Measurements from ENCODE around the gene DOC2B. TPM values are rescaled to one million over a fixed set of nuclear protein-coding genes. Genes with fewer than 3 reads are reported as not detected.

DOC2B gene
- total and polyA plus RNA-seq, 2 of the 8 experiments (the other 6 are each of a cell fraction or from before 2014, with no cell fraction given): 1.3 to 3.3 TPM

DNA sequence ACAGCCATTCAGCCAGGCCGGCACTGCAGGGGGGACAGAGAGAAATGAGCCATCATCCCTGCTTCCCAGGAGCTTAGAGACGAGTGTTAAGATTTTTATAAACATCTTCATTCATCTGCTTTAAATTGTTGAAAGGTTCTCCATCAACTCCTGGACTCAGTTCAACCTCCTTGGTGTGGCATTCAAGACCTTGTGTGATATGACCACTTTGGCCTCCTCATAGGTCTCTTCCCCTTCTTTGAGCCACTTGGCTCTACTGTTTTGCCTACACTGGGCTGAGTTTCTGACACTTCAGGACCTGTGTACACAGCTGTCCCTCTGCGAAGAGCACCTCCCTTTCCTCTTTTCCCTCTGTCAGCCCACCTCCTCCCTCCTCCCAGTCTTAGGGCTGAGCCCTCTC is 4.3 kb downstream of the DOC2B start:
- DNase-seq (ENCODE audit: low read depth in 1 of 2, low spot score in 2 of 2) (no peak), FAIRE-seq (no peak)
- Histone ChIP-seq H2BK120ac (replicated peaks; ENCODE audit: low read depth, low read length) (no peak overlapping the region), H3K4me2 (ENCODE audit: insufficient read depth in 1 of 2, low read depth in 2 of 2, low read length in 2 of 2) (no peak overlapping the region), H2BK12ac (ENCODE audit: low read depth, low read length) (no peak overlapping the region), H3K14ac (ENCODE audit: insufficient read length) (no peak overlapping the region), H2BK15ac (ENCODE audit: low read length) (no peak overlapping the region), H3K79me2 (ENCODE audit: control insufficient read depth in 1 of 2, insufficient read depth in 2 of 2, low read length in 2 of 2) (no peaks in the 10 kb centered on the region), H4K8ac (ENCODE audit: extremely low read depth, insufficient read depth, low read length) (no peak overlapping the region), H2BK5ac (ENCODE audit: low read depth, low read length) (no peak overlapping the region), H3K56ac (replicated peaks; ENCODE audit: insufficient read length, low read depth, low read length) (no peak overlapping the region), H3K23ac (ENCODE audit: insufficient read length) (no peak overlapping the region), H3K18ac (ENCODE audit: extremely low read depth, low read length) (no peak overlapping the region), H2AFZ (ENCODE audit: low read length) (no peak overlapping the region), H3K23me2 (ENCODE audit: low read depth, low read length) (peaks cover 9% of the 10 kb centered on the region; the same call in 1 of the 2 replicates), H3K9ac (replicated peaks in 1 of 4; ENCODE audit: extremely low read depth in 1 of 4, low read depth in 3 of 4, low read length in 3 of 4) (no peak overlapping the region), H2BK20ac (ENCODE audit: low read length) (no peak overlapping the region), H3K4ac (replicated peaks; ENCODE audit: insufficient read length, low read depth, low read length) (no peak overlapping the region), H3K27me3 (replicated peaks in 1 of 4; ENCODE audit: control insufficient read depth in 3 of 4, extremely low read depth in 1 of 4, insufficient read depth in 3 of 4, low read length in 3 of 4) (peaks cover 17 to 39% (median 31%) of the 10 kb centered on the region in 4 experiments), H4K20me1 (replicated peaks in 1 of 2; ENCODE audit: control insufficient read depth in 1 of 2, insufficient read depth in 2 of 2, low read length in 2 of 2) (no peaks in the 10 kb centered on the region), H3K4me1 (replicated peaks in 1 of 4; ENCODE audit: control insufficient read depth in 3 of 4, insufficient read depth in 4 of 4, low read length in 3 of 4) (peaks cover 0 to 12% (median 6%) of the 10 kb centered on the region in 4 experiments; a peak in 6 of 7 replicates), H2AK5ac (ENCODE audit: low read depth, low read length) (peak overlapping the region; percentile 93), H4K5ac (ENCODE audit: insufficient read length, low read depth, low read length) (no peak overlapping the region), H3K27ac (ENCODE audit: low read depth, low read length) (no peak overlapping the region), H4K91ac (replicated peaks; ENCODE audit: insufficient read length, low read length) (no peak overlapping the region), H3K9me3 (ENCODE audit: insufficient read depth in 2 of 2, low read depth in 1 of 2, low read length in 1 of 2) (no peaks in the 10 kb centered on the region), H3K36me3 (ENCODE audit: control insufficient read depth in 2 of 4, insufficient read depth in 4 of 4, low read length in 3 of 4) (no peaks in the 10 kb centered on the region), H3K4me3 (ENCODE audit: extremely low read depth in 1 of 4, insufficient read depth in 2 of 4, low read depth in 3 of 4, low read length in 4 of 4) (no peak overlapping the region), H3K79me1 (ENCODE audit: low read depth, low read length) (peaks cover 2% of the 10 kb centered on the region; the same call in 1 of the 2 replicates)
- POLR2A ChIA-PET (ENCODE audit: partially characterized antibody): interaction anchor here (0.5 kb wide), 1 partner anchor 9 kb away, joined by 3 read pairs; no protein-coding TSS in a partner anchor
- CTCF ChIA-PET (ENCODE audit: partially characterized antibody): interaction anchor here (0.6 to 1.8 kb wide), 5 partner anchors 12 to 523 kb away, joined by 3 to 6 read pairs (median 3); no protein-coding TSS in a partner anchor
- WGBS, 2 experiments (ENCODE audit: extremely low coverage in 1 of 2, insufficient coverage in 1 of 2, insufficient read length in 1 of 2, insufficient replicate concordance in 2 of 2, low coverage in 1 of 2, low lambda C conversion rate in 2 of 2, missing lambda C conversion rate in 1 of 2): 85% methylated on average over 3 of the region's 3 CpGs; no CpG with 5 or more reads in 1 of the 2 experiments
- no peak for TF ChIP-seq RFX5 (IDR thresholded peaks at IDR 0.05; ENCODE audit: borderline replicate concordance, low read depth, low read length)

All from H1 (cell line).